NCI-H2227 (cell line): ENCODE measurements around the gene PTPRO.

ENCODE experiments used
- DNase-seq: peaks from one replicate; lab custom pipeline; 2025; ENCODE audit not compliant: unreplicated experiment; lab: John Stamatoyannopoulos, UW

PTPRO gene

GRCh38 chr12:15634010-15634683, 311.8 kb downstream of the PTPRO start:
- DNase-seq, result no peak

DNA sequence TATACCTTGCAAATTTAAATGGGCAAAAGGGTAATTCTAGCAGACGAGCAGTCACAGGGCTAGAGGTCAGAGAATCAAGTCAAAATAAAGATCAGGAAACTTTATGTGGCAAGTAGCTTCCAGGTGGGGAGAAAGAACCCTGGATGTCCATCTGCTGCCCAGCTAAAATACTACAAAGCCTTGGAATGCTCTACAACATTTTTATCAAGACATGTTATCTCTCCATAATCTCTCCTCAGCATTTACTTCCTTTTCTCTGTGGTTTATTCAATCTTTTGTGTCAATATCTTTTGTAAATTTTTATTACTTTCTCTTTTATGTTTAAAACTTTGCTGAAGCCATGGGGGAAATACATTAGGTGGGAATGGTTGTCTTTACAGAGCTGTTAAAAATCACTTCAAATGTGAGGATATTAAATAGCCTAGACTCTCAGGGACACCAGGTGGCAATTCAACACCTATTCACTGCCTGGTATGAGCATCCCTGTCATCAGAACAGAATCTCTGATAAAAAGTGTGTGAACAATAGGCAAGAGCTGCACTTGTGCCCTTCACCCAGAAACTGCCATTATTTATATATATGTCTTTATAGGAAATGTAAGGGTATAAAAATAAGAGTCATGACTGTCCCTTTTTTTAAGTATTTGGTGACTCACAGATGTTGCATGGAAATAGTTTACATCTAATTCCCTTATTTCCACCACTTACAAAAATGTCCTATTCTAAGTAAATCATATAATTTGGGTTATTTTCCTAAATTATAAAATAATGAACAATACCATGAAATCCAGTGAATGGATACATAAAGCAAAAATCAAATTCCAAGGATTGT, 314.0 kb downstream of the PTPRO start:
- DNase-seq, result peak; percentile 1

DNA sequence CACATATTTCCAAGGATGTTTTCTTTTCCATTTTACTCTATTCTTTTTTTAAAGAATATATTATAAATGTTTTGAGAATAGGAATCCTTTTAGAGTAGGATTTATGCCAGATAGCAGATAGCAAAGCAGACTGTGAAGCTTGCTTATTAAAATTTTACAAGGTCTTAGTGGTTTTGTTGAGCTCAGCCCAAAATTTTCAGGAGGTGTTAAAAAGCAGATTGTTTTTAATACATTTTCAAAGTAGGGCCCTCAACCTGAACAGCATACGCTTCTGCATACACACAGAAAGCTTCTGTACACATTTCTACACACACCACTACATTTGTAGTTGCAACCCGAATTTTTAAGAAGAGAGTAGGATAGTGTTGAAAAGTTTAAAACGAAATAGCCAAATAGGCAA, 315.9 kb downstream of the PTPRO start:
- DNase-seq, result no peak

DNA sequence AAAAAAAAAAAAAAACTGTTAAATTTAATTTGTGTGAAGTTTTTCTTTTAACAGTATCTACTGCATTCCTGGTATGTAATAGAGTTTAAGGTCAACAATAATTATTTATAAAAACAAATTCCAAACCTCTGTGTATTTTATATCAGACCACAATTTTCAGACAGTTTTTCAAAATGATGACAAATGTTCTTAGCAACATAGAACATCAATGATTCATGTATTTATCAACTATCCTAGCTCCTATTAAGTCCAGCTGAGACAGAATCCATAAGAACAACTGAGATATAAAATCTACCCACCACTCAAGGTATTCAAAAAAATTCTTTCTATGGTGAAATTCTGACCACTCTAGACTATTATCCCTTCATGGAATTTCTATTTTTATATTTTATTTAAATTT, 322.4 kb downstream of the PTPRO start:
- DNase-seq, result no peak

DNA sequence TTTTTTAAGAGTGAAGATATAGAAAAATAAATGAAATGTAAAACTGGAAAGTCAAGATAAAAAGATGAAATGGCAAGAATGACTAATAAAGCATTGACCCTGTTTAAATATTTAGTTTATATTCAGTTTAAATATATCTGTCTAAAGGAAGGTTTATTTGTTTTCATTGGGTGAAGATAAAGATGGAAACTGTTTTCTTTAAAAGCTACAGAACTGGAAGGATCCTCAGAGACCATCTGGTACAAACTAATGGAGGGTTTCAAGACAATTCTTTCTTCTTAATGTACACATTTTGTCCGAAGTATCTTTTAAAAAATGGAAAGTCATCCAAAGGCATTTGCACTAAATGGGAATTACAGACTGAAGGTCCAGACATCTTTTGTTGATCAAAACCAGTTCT, 324.3 kb downstream of the PTPRO start:
- no peak for DNase-seq
